Measurements from ENCODE around the gene TP53TG5. TPM values are rescaled to one million over a fixed set of nuclear protein-coding genes. Genes with fewer than 3 reads are reported as not detected.

The TP53TG5 gene
- polyA plus RNA-seq, 1 donor from 2014 or later = not detected

GRCh38 chr20:45408646-45409213 is 30.6 kb upstream of the TP53TG5 start:
- peaks cover 5% of the 10 kb centered on the region for H3K36me3 Mint-ChIP-seq
- peaks cover 0 to 2% (median 0%) of the 10 kb centered on the region in 3 donors for H3K9me3 Mint-ChIP-seq
- H3K27ac Mint-ChIP-seq = peak overlapping the region in 2 of 3 donors; percentile 3 to 64
- peak overlapping the region in 2 of 4 donors; percentile 49 to 73 for H3K4me3 Mint-ChIP-seq
- peaks cover 3% of the 10 kb centered on the region for H3K27me3 Mint-ChIP-seq
- peaks cover 0 to 9% (median 9%) of the 10 kb centered on the region in 3 donors for H3K4me1 Mint-ChIP-seq

GRCh38 chr20:45407783-45408645 is 29.9 kb upstream of the TP53TG5 start, which contains the start of gene DBNDD2:
Gene DBNDD2 (plus strand): TSS chr20:45408289. CDS start chr20:45408468, 179 bp downstream.
- peaks cover 5% of the 10 kb centered on the region for H3K36me3 Mint-ChIP-seq
- peaks cover 0 to 9% (median 9%) of the 10 kb centered on the region in 3 donors for H3K4me1 Mint-ChIP-seq
- H3K4me3 Mint-ChIP-seq = peak within 1 kb of the TSS; percentile 62 to 91 (median 80)
- H3K27me3 Mint-ChIP-seq = peaks cover 7% of the 10 kb centered on the region
- H3K9me3 Mint-ChIP-seq = peaks cover 0 to 2% (median 0%) of the 10 kb centered on the region in 3 donors
- peak within 1 kb of the TSS in 2 of 3 donors; percentile 3 to 64 for H3K27ac Mint-ChIP-seq

GRCh38 chr20:45407067-45407745 is 29.1 kb upstream of the TP53TG5 start:
- Mint-ChIP-seq H3K27ac (peak overlapping the region in 1 of 3 donors; percentile 46), H3K27me3 (peaks cover 7% of the 10 kb centered on the region), H3K4me1 (peaks cover 0 to 9% (median 9%) of the 10 kb centered on the region in 3 donors), H3K36me3 (peaks cover 5% of the 10 kb centered on the region), H3K9me3 (peaks cover 0 to 2% (median 2%) of the 10 kb centered on the region in 3 donors), H3K4me3 (peak overlapping the region; percentile 73 to 91 (median 82))

- H3K4me1 Mint-ChIP-seq = peaks cover 0 to 9% (median 9%) of the 10 kb centered on the region in 3 donors
- H3K36me3 Mint-ChIP-seq = peaks cover 5% of the 10 kb centered on the region
- H3K9me3 Mint-ChIP-seq = peaks cover 0 to 6% (median 2%) of the 10 kb centered on the region in 3 donors
- H3K4me3 Mint-ChIP-seq = peak overlapping the region; percentile 52 to 91 (median 74)
- peak overlapping the region in 1 of 3 donors; percentile 46 for H3K27ac Mint-ChIP-seq
- peaks cover 7% of the 10 kb centered on the region for H3K27me3 Mint-ChIP-seq
Observed at GRCh38 chr20:45406260-45407066, 28.3 kb upstream of the TP53TG5 start.

GRCh38 chr20:45405571-45406259 is 27.6 kb upstream of the TP53TG5 start:
- Mint-ChIP-seq H3K27ac (peak overlapping the region in 2 of 3 donors; percentile 6 to 51), H3K36me3 (peaks cover 5% of the 10 kb centered on the region), H3K4me3 (peak overlapping the region; percentile 52 to 90 (median 85)), H3K4me1 (peaks cover 0 to 9% (median 9%) of the 10 kb centered on the region in 3 donors), H3K9me3 (peaks cover 0 to 9% (median 2%) of the 10 kb centered on the region in 3 donors), H3K27me3 (peaks cover 7% of the 10 kb centered on the region)

- Mint-ChIP-seq H3K27me3 (peaks cover 7% of the 10 kb centered on the region), H3K27ac (peak overlapping the region in 2 of 3 donors; percentile 6 to 51), H3K4me1 (peaks cover 0 to 9% (median 9%) of the 10 kb centered on the region in 3 donors), H3K36me3 (peaks cover 13% of the 10 kb centered on the region), H3K9me3 (peaks cover 6 to 14% (median 7%) of the 10 kb centered on the region in 3 donors), H3K4me3 (peak overlapping the region; percentile 49 to 82 (median 76))
Observed at GRCh38 chr20:45404438-45404837, 26.3 kb upstream of the TP53TG5 start.

- H3K36me3 Mint-ChIP-seq = peaks cover 13% of the 10 kb centered on the region
- H3K27me3 Mint-ChIP-seq = peaks cover 7% of the 10 kb centered on the region
- peaks cover 0 to 5% (median 5%) of the 10 kb centered on the region in 3 donors for H3K4me1 Mint-ChIP-seq
- peaks cover 6 to 16% (median 14%) of the 10 kb centered on the region in 3 donors for H3K9me3 Mint-ChIP-seq
- no peak overlapping the region for H3K27ac Mint-ChIP-seq
- peak overlapping the region in 1 of 4 donors; percentile 17 for H3K4me3 Mint-ChIP-seq
Observed at GRCh38 chr20:45402946-45403345, 24.8 kb upstream of the TP53TG5 start.

GRCh38 chr20:45400346-45401031 is 22.4 kb upstream of the TP53TG5 start:
- H3K4me3 Mint-ChIP-seq = no peak overlapping the region
- H3K27me3 Mint-ChIP-seq = peaks cover 7% of the 10 kb centered on the region
- peaks cover 6 to 16% (median 14%) of the 10 kb centered on the region in 3 donors for H3K9me3 Mint-ChIP-seq
- H3K27ac Mint-ChIP-seq = no peak overlapping the region
- peaks cover 19% of the 10 kb centered on the region for H3K36me3 Mint-ChIP-seq
- H3K4me1 Mint-ChIP-seq = peaks cover 0 to 5% (median 5%) of the 10 kb centered on the region in 3 donors

- Mint-ChIP-seq H3K4me3 (no peak overlapping the region), H3K4me1 (peaks cover 0 to 2% (median 0%) of the 10 kb centered on the region in 3 donors), H3K27ac (peak overlapping the region in 1 of 3 donors; percentile 6), H3K9me3 (peaks cover 4 to 16% (median 14%) of the 10 kb centered on the region in 3 donors), H3K27me3 (peaks cover 4% of the 10 kb centered on the region), H3K36me3 (peaks cover 19% of the 10 kb centered on the region)
Observed at GRCh38 chr20:45399018-45399417, 20.9 kb upstream of the TP53TG5 start.

GRCh38 chr20:45395114-45395415 is 16.9 kb upstream of the TP53TG5 start:
- no peak overlapping the region for H3K4me3 Mint-ChIP-seq
- H3K27me3 Mint-ChIP-seq = no peaks in the 10 kb centered on the region
- H3K9me3 Mint-ChIP-seq = peaks cover 4 to 12% (median 7%) of the 10 kb centered on the region in 3 donors
- H3K4me1 Mint-ChIP-seq = peaks cover 2 to 9% (median 2%) of the 10 kb centered on the region in 3 donors
- H3K27ac Mint-ChIP-seq = no peak overlapping the region
- peaks cover 13% of the 10 kb centered on the region for H3K36me3 Mint-ChIP-seq

GRCh38 chr20:45394221-45395113 is 16.3 kb upstream of the TP53TG5 start:
- H3K27ac Mint-ChIP-seq = no peak overlapping the region
- peak overlapping the region in 1 of 4 donors; percentile 17 for H3K4me3 Mint-ChIP-seq
- no peaks in the 10 kb centered on the region for H3K27me3 Mint-ChIP-seq
- H3K4me1 Mint-ChIP-seq = peaks cover 2 to 9% (median 2%) of the 10 kb centered on the region in 3 donors
- peaks cover 11% of the 10 kb centered on the region for H3K36me3 Mint-ChIP-seq
- H3K9me3 Mint-ChIP-seq = peaks cover 0 to 7% (median 2%) of the 10 kb centered on the region in 3 donors

- Mint-ChIP-seq H3K27ac (no peak overlapping the region), H3K9me3 (peaks cover 0 to under 1% (median 0%) of the 10 kb centered on the region in 3 donors), H3K36me3 (peaks cover 10% of the 10 kb centered on the region), H3K27me3 (no peaks in the 10 kb centered on the region), H3K4me3 (no peak overlapping the region), H3K4me1 (peaks cover 2 to 9% (median 2%) of the 10 kb centered on the region in 3 donors)
Observed at GRCh38 chr20:45392733-45393132, 14.6 kb upstream of the TP53TG5 start.

All from IgD-negative memory B cell (primary cell).